HuH-7.5 (cell line): ENCODE measurements around the gene GPR180.
A peak's percentile ranks its signal among the peaks of the same experiment; 100 is the strongest.

Experiments used
- DNase-seq: peaks from one replicate; pipeline ENCODE4 v3.0.0; 2011; ENCODE audit warnings: low spot score

GPR180 gene

GRCh38 chr13:94601446-94602431 lies at the start of gene GPR180:
TSS of gene GPR180 (plus strand) at chr13:94601857. CDS start at chr13:94601928, 71 bp downstream.
- peak; percentile 78 for DNase-seq

- DNase-seq, result no peak
Observed at GRCh38 chr13:94552095-94552494, 49.6 kb upstream of the GPR180 start.

- no peak for DNase-seq
Observed at GRCh38 chr13:94553766-94554165, 47.9 kb upstream of the GPR180 start.

GRCh38 chr13:94556041-94556440 lies 45.6 kb upstream of the GPR180 start:
- DNase-seq, result no peak

- no peak for DNase-seq
Observed at GRCh38 chr13:94556621-94557020, 45.0 kb upstream of the GPR180 start.

- no peak for DNase-seq
Observed at GRCh38 chr13:94557684-94558235, 43.9 kb upstream of the GPR180 start.

- DNase-seq, result no peak
Observed at GRCh38 chr13:94558716-94559115, 42.9 kb upstream of the GPR180 start.

- DNase-seq, result no peak
Observed at GRCh38 chr13:94559222-94559795, 42.3 kb upstream of the GPR180 start.

GRCh38 chr13:94560116-94560515 lies 41.5 kb upstream of the GPR180 start:
- no peak for DNase-seq

GRCh38 chr13:94561126-94561525 lies 40.5 kb upstream of the GPR180 start:
- no peak for DNase-seq

GRCh38 chr13:94567581-94567980 lies 34.1 kb upstream of the GPR180 start:
- DNase-seq, result no peak

- no peak for DNase-seq
Observed at GRCh38 chr13:94568443-94568842, 33.2 kb upstream of the GPR180 start.

GRCh38 chr13:94569615-94570014 lies 32.0 kb upstream of the GPR180 start:
- no peak for DNase-seq

- DNase-seq, result no peak
Observed at GRCh38 chr13:94579063-94579462, 22.6 kb upstream of the GPR180 start.

- DNase-seq, result no peak
Observed at GRCh38 chr13:94583926-94584325, 17.7 kb upstream of the GPR180 start.

GRCh38 chr13:94585543-94586101 lies 16.0 kb upstream of the GPR180 start:
- DNase-seq, result no peak

- no peak for DNase-seq
Observed at GRCh38 chr13:94586371-94586770, 15.3 kb upstream of the GPR180 start.

- DNase-seq, result no peak
Observed at GRCh38 chr13:94588541-94588940, 13.1 kb upstream of the GPR180 start.

GRCh38 chr13:94590744-94591143 lies 10.9 kb upstream of the GPR180 start:
- DNase-seq, result no peak

- DNase-seq, result no peak
Observed at GRCh38 chr13:94595001-94595949, 6.4 kb upstream of the GPR180 start.

- peak; percentile 55 for DNase-seq
Observed at GRCh38 chr13:94595950-94596574, 5.6 kb upstream of the GPR180 start, which contains the start of gene TGDS. TSS of gene TGDS (minus strand) at chr13:94596152. CDS start at chr13:94596136, 16 bp downstream.
